HG03095 (cell line): ENCODE measurements around the gene TBC1D20.

ENCODE experiments used
- ATAC-seq: cut with Tn5 transposase; IDR thresholded peaks from one replicate; pipeline ENCODE4 v1.9.1; 2021; ENCODE audit warnings: moderate library complexity; ENCODE audit not compliant: unreplicated experiment

TBC1D20 gene

GRCh38 chr20:440148-440547, 22.2 kb downstream of the TBC1D20 start:
- no peak for ATAC-seq

GRCh38 chr20:438571-439469, 23.5 kb downstream of the TBC1D20 start:
- ATAC-seq: no peak

GRCh38 chr20:437787-438486, 24.4 kb downstream of the TBC1D20 start:
- no peak for ATAC-seq

- no peak for ATAC-seq
Measured at GRCh38 chr20:436476-436875, 25.9 kb downstream of the TBC1D20 start.

GRCh38 chr20:435558-435957, 26.8 kb downstream of the TBC1D20 start:
- ATAC-seq: no peak

- ATAC-seq: no peak
Measured at GRCh38 chr20:434661-435419, 27.5 kb downstream of the TBC1D20 start.

- no peak for ATAC-seq
Measured at GRCh38 chr20:434221-434620, 28.1 kb downstream of the TBC1D20 start.

GRCh38 chr20:433300-433975, 28.9 kb downstream of the TBC1D20 start:
- peak; percentile 81 for ATAC-seq

- ATAC-seq: no peak
Measured at GRCh38 chr20:432677-433299, 29.5 kb downstream of the TBC1D20 start.

- ATAC-seq: no peak
Measured at GRCh38 chr20:432208-432607, 30.1 kb downstream of the TBC1D20 start.

GRCh38 chr20:431012-431904, 31.1 kb downstream of the TBC1D20 start:
- ATAC-seq: no peak

GRCh38 chr20:430091-430999, 32.0 kb downstream of the TBC1D20 start:
- ATAC-seq: no peak

- no peak for ATAC-seq
Measured at GRCh38 chr20:428658-429200, 33.6 kb downstream of the TBC1D20 start.

- no peak for ATAC-seq
Measured at GRCh38 chr20:427849-428657, 34.3 kb downstream of the TBC1D20 start.

- ATAC-seq: no peak
Measured at GRCh38 chr20:427401-427800, 34.9 kb downstream of the TBC1D20 start.

- ATAC-seq: no peak
Measured at GRCh38 chr20:426566-426965, 35.8 kb downstream of the TBC1D20 start.

- no peak for ATAC-seq
Measured at GRCh38 chr20:421685-422250, 40.6 kb downstream of the TBC1D20 start.
